ENCODE measurements around the gene MGLL. TPM values are rescaled to one million over a fixed set of nuclear protein-coding genes. Genes with fewer than 3 reads are reported as not detected.

Gene MGLL
- total RNA-seq, 4 donors from 2014 or later, result 36.7 to 146 (median 73.5) TPM

DNA sequence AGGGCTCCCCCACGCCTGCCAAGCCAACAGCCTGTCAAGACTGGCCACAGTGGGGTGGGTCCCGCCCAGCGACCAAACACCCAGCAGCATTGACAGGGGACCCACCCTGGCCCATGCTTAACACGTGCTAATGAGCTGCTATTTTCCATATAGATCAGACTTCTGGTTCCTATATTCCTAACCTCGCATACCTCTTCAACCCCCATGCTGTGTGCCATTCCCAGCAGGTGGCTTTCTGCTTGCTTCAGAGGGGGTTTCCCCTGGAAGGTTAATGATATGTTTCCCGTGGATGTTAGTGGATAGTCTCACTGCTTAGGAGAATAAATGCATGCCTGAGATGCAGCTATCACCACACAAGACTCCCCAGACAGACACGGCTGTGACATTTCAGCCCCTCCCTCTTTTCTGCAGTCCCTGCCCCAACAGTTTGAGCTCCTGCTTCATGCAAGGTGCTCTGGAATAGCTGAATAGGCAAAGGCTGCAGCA, 37.9 kb upstream of the MGLL start:
- Histone ChIP-seq H3K27ac (no peak overlapping the region), H3K9me3 (no peaks in the 10 kb centered on the region), H3K4me1 (peaks cover 0 to 4% (median 0%) of the 10 kb centered on the region in 3 donors), H3K36me3 (no peaks in the 10 kb centered on the region), H3K4me3 (no peak overlapping the region), H3K27me3 (peaks cover 0 to 4% (median 0%) of the 10 kb centered on the region in 4 donors)
- 40 to 65% methylated on average over 4 to 7 of the region's 7 CpGs for WGBS, 2 donors
- no peak for DNase-seq
- intact Hi-C loops (cut with DNase I), result no loop called here
- TF ChIP-seq POLR2A (IDR thresholded peaks at IDR 0.05), result no peak
- TF ChIP-seq, protein P1, sequence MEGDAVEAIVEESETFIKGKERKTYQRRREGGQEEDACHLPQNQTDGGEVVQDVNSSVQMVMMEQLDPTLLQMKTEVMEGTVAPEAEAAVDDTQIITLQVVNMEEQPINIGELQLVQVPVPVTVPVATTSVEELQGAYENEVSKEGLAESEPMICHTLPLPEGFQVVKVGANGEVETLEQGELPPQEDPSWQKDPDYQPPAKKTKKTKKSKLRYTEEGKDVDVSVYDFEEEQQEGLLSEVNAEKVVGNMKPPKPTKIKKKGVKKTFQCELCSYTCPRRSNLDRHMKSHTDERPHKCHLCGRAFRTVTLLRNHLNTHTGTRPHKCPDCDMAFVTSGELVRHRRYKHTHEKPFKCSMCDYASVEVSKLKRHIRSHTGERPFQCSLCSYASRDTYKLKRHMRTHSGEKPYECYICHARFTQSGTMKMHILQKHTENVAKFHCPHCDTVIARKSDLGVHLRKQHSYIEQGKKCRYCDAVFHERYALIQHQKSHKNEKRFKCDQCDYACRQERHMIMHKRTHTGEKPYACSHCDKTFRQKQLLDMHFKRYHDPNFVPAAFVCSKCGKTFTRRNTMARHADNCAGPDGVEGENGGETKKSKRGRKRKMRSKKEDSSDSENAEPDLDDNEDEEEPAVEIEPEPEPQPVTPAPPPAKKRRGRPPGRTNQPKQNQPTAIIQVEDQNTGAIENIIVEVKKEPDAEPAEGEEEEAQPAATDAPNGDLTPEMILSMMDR (IDR thresholded peaks at IDR 0.05), result no peak

DNA sequence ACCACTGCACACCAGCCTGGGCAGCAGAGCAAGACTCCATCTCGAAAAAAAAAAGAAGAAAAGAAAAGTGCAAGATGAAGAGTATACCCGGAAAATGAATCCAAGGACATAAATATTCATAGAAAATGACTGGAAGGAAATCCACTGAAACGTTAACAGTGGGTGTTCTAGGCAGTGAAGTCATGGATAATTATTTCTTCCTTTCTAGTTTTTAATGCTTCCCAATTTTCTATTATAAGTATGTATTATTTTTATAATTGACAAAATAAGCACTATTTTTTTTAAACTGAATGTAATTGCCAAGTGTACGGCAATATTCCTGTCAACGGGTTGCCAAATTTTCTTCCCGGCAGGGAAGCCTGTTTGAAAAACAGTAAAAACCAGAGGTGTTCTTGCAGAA, 37.4 kb upstream of the MGLL start:
- peaks cover 0 to 4% (median 0%) of the 10 kb centered on the region in 4 donors for H3K27me3 ChIP-seq
- H3K4me1 ChIP-seq, result peaks cover 0 to 4% (median 0%) of the 10 kb centered on the region in 3 donors
- no peaks in the 10 kb centered on the region for H3K36me3 ChIP-seq
- intact Hi-C loops (cut with DNase I), result no loop called here
- no peak overlapping the region for H3K4me3 ChIP-seq
- no peaks in the 10 kb centered on the region for H3K9me3 ChIP-seq
- WGBS, 2 donors, result 54 to 64% methylated on average over 6 of the region's 6 CpGs
- TF ChIP-seq POLR2A (IDR thresholded peaks at IDR 0.05), result no peak
- TF ChIP-seq, protein P1 (IDR thresholded peaks at IDR 0.05), result no peak
- H3K27ac ChIP-seq, result no peak overlapping the region
- no peak for DNase-seq

DNA sequence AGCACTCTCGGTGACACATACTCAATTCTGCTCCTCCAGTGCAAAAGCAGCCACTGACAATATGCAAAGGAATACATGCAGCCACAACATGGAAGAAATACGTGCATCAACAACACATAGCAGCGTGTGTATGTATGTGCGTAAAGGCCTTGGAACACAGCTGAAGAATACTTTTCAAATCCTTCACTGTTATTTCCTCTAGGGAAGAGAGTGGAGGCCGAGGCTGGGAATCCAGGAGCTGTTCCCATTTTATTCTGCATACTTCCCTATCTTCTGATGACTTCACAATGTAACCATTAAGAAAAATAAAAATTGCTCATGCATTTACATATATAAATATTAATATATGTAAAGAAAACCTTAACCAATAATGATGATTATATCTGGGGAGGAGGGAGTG, 36.6 kb upstream of the MGLL start:
- no peak for TF ChIP-seq POLR2A (IDR thresholded peaks at IDR 0.05)
- TF ChIP-seq, protein P1 (IDR thresholded peaks at IDR 0.05), result no peak
- 92 to 93% methylated on average over 5 of the region's 5 CpGs for WGBS, 2 donors
- intact Hi-C loops (cut with DNase I), result no loop called here
- DNase-seq, result no peak
- no peaks in the 10 kb centered on the region for H3K36me3 ChIP-seq
- H3K27me3 ChIP-seq, result peaks cover 0 to 4% (median 0%) of the 10 kb centered on the region in 4 donors
- H3K9me3 ChIP-seq, result no peaks in the 10 kb centered on the region
- no peak overlapping the region for H3K4me3 ChIP-seq
- H3K4me1 ChIP-seq, result peaks cover 0 to 4% (median 0%) of the 10 kb centered on the region in 3 donors
- H3K27ac ChIP-seq, result no peak overlapping the region

DNA sequence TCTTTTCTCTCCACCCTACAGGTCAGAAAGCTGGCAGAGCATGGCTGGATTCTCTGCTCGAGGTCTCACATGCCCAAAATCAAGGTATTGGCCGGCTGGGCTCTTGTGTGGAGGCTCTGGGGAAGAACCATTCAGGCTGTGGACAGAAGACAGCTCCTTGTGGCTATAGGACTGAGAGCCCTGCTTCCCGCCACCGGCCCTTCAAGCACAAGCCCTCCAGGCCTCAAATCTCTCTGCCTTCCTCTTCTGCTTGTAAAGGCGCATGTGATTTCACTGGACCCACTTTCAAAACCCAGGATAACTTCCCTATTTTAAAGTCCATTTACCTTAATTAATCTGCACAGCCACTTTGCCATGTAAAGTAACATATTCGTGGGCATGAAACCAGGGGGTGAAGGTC, 36.2 kb upstream of the MGLL start:
- Histone ChIP-seq H3K4me3 (no peak overlapping the region), H3K27ac (no peak overlapping the region), H3K9me3 (no peaks in the 10 kb centered on the region), H3K27me3 (peaks cover 0 to 4% (median 0%) of the 10 kb centered on the region in 4 donors), H3K4me1 (peaks cover 0 to 4% (median 0%) of the 10 kb centered on the region in 3 donors), H3K36me3 (no peaks in the 10 kb centered on the region)
- intact Hi-C loops (cut with DNase I), result no loop called here
- DNase-seq, result no peak
- 85 to 89% methylated on average over 6 of the region's 6 CpGs for WGBS, 2 donors
- no peak for TF ChIP-seq POLR2A (IDR thresholded peaks at IDR 0.05)
- TF ChIP-seq, protein P1 (IDR thresholded peaks at IDR 0.05), result no peak

DNA sequence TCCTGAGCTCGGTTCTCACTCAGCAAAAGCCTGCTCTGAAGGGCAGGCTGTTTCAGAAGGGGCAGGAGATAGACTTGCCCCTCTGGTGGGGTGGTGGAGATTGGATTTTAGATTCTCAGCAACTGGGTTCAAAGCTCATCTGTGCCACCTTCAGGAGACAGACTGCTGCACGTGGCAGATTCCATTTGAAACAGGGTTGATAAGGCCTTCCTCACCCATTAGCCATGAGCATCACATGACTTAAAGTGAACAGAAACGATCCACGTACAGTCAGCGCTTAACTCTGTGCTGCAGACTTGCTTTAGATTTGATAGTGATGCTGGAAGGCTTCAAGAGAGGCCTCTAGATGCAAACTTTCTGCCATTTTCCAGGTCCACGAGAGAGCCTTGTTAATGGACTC, 35.0 kb upstream of the MGLL start:
- Histone ChIP-seq H3K4me1 (peaks cover 0 to 4% (median 0%) of the 10 kb centered on the region in 3 donors), H3K36me3 (no peaks in the 10 kb centered on the region), H3K9me3 (no peaks in the 10 kb centered on the region), H3K27me3 (no peaks in the 10 kb centered on the region), H3K27ac (no peak overlapping the region), H3K4me3 (no peak overlapping the region)
- intact Hi-C loops (cut with DNase I), result no loop called here
- no peak for DNase-seq
- WGBS, 2 donors, result 60 to 65% methylated on average over 6 of the region's 6 CpGs
- TF ChIP-seq, protein P1 (IDR thresholded peaks at IDR 0.05), result peak in 1 of 6 experiments; percentile 24
- no peak for TF ChIP-seq POLR2A (IDR thresholded peaks at IDR 0.05)

Measured in esophagus squamous epithelium (tissue), 5 donors.